ENCODE data around the gene ASMTL. TPM values are rescaled to one million over a fixed set of nuclear protein-coding genes. Genes with fewer than 3 reads are reported as not detected.

ASMTL gene
- total and polyA plus RNA-seq, 2 of the 13 experiments (the other 11 are each of a cell fraction or from before 2014, with no cell fraction given), result 5.6 to 16.3 TPM

- TF ChIP-seq PBX2 (CRISPR knock-in tag; IDR thresholded peaks at IDR 0.05) (no peak), CENPT (CRISPR knock-in tag; IDR thresholded peaks at IDR 0.05; ENCODE audit: low read depth) (no peak), HNF4G (IDR thresholded peaks at IDR 0.05; ENCODE audit: borderline replicate concordance, low read depth, low read length) (0 out of 2 replicates have a peak, but pooled peaks have one; percentile 35), HNF4G (CRISPR knock-in tag; IDR thresholded peaks at IDR 0.05; ENCODE audit: borderline replicate concordance, low read depth) (peak; percentile 11), IKZF1 (IDR thresholded peaks at IDR 0.05) (no peak), ZNF350 (CRISPR knock-in tag; IDR thresholded peaks at IDR 0.05; ENCODE audit: borderline replicate concordance, low read depth) (peak; percentile 61; the same call in 1 of the 2 replicates), ZNF567 (CRISPR knock-in tag; IDR thresholded peaks at IDR 0.05; ENCODE audit: borderline replicate concordance) (no peak; the same call in 1 of the 2 replicates), BRCA1 (CRISPR knock-in tag; IDR thresholded peaks at IDR 0.05) (0 out of 2 replicates have a peak, but pooled peaks have one; percentile 74), ZBTB7B (CRISPR knock-in tag; IDR thresholded peaks at IDR 0.05) (no peak), NCOA1 (CRISPR knock-in tag; IDR thresholded peaks at IDR 0.05) (no peak), ZNF20 (CRISPR knock-in tag; IDR thresholded peaks at IDR 0.05) (peak; percentile 66; the same call in 1 of the 2 replicates), ZBTB26 (CRISPR knock-in tag; IDR thresholded peaks at IDR 0.05; ENCODE audit: borderline replicate concordance) (no peak), ZNF430 (CRISPR knock-in tag; IDR thresholded peaks at IDR 0.05) (peak; percentile 89)
- TF ChIP-seq, protein P1, sequence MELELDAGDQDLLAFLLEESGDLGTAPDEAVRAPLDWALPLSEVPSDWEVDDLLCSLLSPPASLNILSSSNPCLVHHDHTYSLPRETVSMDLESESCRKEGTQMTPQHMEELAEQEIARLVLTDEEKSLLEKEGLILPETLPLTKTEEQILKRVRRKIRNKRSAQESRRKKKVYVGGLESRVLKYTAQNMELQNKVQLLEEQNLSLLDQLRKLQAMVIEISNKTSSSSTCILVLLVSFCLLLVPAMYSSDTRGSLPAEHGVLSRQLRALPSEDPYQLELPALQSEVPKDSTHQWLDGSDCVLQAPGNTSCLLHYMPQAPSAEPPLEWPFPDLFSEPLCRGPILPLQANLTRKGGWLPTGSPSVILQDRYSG (CRISPR knock-in tag; IDR thresholded peaks at IDR 0.05), result peak; percentile 40; the same call in 1 of the 2 replicates
Observed at GRCh38 chrX:1391707-1392375, 60.9 kb downstream of the ASMTL start, which contains the start of gene SLC25A6 (continued).
